Left kidney (tissue), 2 donors: Measurements from ENCODE around the gene PLEKHG4B. TPM values are rescaled to one million over a fixed set of nuclear protein-coding genes. Genes with fewer than 3 reads are reported as not detected.

Experiments
- DNase-seq: peaks from one replicate; pipeline ENCODE4 v3.0.0-alpha.2; 2013
- polyA plus RNA-seq: library from polyadenylated mRNA; unstranded; fragments of 120-200 nt; gene quantifications from one replicate; pipeline ENCODE4 v1.2.1, GENCODE V29; 2013; ENCODE audit not compliant: insufficient read length

The PLEKHG4B gene
- polyA plus RNA-seq, 1 donor: 15.0 TPM

DNA sequence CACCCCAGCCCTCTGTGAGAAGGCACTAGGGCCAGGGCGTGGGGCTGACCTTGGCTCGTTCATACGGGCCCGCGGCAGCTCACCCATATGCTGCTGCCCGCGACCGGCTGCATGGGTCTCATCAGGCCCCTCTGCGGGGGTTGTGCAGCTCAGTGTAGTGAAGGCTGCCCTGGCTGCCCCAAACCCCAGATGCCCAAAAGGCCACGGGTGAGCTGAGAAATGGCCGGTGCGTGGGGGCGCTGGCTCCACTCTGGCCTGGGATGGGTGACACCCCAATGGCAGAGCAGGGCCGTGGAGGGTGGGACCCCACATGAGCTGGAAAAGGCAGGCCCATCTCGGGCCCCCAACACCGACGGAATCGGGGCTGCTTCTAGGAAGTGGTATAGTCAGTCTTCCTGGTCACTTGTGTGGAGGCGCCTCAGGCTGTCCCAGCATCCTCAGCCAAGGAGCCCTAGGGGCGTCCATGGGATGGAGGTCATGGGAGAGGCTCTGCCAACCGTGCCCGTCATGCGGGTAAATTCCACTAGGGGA is 79.9 kb downstream of the PLEKHG4B start:
- DNase-seq: no peak

DNA sequence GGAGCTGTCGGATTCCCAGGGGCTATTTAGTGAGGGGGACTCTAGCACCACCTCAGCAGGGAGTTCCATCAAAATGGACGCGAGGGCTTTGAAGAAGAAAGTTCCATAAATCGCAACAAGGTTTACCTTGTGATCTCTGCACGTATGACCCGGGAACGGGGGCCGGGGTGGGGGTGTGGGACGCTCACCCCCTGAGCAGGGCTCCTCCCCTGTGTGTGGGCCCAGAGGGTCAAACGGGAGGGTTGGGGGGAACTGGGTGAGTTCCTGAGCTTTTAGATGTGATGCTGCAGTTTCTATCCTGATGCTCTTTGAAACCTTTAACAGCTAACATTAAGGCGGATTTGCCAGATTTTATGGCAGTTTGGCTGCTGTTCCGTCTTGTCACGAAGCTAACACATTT is 80.5 kb downstream of the PLEKHG4B start:
- no peak for DNase-seq

DNA sequence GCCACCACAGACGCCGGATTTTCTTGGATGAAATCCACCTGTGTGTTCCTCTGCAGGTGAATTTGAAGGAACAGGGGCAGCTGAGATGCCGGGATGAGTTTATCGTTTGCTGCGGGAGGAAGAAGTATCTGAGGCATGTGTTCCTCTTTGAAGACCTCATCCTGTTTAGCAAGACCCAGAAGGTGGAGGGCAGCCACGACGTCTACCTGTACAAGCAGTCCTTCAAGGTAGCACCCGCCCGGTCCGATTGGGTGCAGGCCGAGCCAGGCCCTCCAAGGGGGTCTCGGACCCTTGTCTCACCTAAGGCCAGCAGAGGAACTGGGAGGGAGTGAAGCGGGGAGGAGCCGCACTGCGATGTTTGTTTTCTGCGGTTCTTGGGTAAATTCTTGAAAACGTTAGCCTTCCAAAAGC is 80.9 kb downstream of the PLEKHG4B start:
- DNase-seq: no peak

DNA sequence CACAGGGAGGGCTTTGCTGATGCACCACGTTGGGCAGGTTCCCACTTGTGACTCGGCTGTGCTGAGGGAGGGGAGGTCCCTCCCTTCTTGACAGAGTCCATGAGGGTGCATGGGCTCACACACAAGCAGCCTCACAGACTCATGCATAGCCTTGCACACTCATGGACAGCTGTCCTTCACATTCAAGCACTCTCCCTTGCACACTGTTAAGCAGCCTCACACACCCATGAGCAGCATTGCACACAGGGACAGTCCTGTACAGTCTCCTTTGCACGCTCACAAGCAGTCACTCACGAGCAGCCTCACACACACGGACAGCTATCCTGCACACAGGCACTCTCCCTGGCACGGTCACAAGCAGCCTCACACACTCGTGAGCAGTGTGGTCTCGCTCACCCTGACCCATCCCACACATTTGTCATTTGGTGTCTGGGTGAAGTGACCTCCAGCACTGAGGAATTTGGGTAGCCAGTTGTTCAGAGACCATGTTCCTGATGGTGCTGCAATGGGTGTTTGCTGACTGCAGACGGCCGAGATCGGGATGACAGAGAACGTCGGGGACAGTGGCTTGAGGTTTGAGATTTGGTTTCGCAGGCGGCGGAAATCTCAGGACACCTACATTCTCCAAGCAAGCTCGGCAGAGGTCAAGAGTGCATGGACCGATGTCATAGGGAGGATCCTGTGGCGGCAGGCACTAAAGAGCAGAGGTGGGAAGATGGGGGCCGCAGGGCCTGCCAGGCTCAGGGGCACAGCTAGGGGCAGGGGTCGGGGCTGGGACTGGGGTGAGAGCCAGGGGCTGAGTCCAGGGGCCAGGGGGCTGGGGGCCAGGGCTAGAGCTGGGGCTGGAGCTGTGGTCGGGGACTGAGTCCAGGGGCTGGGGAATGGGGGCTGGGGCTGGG is 81.7 kb downstream of the PLEKHG4B start:
- no peak for DNase-seq

DNA sequence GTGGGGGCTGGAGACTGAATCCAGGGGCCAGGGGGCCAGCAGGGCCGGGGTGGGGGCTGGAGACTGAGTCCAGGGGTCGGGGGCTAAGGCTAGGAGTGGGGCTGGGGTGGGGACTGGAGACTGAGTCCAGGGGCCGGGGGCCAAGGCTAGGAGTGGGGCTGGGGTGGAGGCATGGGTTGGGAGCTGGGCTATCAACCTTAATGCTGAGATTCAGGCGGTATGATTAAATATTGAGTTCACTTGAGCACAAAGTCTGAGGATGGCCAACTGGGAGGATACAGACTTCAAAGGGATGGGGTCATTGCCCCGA is 82.3 kb downstream of the PLEKHG4B start:
- DNase-seq: no peak

DNA sequence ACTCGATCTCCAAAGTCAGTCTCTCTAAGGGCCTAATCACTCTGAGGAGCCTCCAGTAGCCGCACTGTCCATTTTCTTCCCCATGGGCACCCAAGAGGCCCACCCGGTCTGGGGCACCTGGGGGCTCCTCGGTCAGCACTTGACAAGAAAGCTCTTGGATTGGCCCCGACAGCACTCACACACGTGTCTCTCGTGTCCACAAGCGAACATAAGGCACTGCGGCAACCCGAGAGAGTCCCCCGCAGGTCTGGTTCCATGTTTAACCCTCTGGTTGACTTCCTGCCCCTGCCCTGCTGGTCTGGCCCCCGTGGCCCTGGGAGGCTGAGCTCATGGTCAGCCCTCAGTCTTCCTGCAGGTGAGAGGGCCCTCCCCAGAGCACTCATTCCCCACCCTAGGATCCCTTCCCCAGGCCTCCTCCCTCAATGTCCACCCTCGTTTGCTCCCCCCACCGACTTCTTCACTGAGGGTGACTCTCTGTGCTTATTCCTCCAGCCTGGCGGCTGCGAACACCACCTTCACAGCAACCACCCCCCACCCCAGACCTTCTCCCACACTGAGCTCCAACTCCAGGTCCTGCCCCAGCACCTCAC is 83.0 kb downstream of the PLEKHG4B start:
- DNase-seq: no peak

DNA sequence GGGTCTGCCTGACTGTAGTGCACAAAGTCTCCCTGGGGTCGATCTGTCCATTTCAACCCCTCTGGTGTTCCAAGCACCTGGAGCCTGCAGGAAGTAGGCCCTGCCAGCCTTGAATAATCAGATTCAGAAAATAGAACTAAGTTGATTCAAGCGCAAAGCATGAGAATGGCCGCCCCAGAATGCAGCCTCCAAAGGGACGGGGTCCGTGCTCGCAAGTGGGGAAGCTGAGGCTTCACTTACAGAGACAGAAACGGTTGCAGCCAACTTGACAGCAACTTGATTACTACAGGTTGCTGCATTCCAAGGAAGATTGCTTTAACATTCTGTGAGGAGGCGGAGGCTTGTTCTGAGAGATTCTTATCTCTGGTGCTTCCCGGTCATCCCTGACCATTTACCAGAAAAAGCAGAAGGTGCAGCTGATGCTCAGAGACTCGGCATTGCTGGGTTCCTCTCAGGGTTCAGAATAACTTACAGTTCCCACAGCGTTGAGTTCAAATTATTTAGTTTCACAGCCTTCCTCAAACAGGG is 84.4 kb downstream of the PLEKHG4B start:
- no peak for DNase-seq

DNA sequence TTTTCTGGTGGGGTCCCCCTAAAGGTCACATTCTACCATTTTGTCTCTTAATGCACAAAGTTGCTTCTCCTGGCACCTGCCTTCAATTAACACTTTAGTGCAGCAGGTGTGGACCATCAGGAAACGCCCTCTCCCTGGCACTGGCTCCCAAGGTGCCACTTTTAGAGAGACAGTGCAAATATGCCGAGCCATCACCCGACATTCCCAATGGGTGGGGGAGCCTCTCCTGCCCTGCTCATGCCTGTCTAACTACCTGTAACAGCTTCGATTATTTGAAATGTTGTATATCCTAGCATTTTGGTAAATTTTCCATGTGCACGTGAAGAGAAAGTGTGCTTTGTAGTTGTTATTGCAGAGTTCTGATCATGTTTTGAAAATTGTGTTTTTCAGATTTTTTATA is 86.1 kb downstream of the PLEKHG4B start:
- DNase-seq: no peak

DNA sequence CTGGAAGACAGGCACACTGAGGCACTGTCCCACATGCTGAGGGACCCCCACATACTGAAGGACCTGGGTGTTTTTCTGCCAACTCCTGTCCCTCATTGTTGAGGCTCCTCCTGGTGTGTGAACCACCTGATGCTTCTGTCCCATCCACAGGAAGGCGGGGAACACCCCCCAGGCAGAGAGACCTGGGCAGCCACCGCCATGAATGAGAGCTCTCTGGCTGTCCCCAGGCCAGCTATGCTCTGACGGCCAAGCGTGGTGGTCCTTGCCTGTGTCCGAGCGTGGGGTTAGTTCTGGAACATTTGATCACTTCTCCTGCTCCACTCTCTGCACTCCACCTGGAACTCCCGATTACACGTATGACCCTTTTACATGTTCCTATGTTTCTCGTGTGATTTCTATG is 87.4 kb downstream of the PLEKHG4B start:
- no peak for DNase-seq

DNA sequence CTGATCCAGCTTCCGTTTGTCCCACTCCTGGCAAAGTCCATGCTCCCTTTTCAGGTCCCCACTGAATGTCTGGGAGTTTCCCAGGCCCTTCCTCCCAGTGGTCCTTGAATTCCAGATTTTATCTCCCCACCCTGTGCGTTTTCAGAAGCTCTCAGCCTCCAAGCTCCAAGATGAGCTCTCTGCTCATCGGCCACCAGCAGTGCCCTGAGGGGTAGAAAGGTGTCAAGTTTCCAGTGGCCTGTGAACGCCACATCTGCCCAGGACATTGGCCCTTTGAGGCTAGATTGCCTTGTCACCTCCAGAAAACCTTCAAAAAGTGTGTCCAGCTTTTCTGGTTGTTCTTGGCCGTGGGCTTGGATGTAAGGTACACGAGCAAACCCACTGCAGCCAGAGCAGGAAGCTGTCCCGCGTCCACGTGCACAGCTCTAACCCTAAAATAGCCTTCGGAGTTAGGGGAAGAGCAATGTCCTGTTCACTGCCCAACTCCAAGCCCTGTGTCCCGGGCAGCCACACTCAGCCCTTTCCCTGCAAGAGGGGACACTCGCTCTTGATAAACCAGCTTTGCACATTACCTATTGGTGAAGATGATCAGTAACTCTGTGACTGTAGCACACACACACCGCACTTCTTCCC is 88.4 kb downstream of the PLEKHG4B start:
- no peak for DNase-seq

DNA sequence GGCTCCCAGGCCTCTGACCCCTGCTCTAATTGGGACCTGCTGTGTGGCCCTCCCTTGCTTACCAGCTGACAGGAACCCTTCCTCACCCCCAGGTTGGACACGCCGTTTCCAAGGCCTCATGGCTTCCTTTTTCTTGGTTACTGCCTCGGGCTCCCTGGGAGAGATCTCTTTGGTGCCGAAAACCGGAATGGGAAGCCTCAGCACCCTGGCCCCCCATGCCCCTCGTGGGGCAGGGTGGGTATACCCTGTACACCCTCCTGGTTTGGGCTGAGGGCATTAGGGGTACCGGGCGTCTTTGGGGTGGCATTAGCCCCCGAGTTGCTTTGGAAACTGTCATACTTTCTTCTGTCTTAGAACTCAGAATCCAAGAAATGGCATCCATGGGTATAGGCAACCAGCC is 89.2 kb downstream of the PLEKHG4B start:
- no peak for DNase-seq

DNA sequence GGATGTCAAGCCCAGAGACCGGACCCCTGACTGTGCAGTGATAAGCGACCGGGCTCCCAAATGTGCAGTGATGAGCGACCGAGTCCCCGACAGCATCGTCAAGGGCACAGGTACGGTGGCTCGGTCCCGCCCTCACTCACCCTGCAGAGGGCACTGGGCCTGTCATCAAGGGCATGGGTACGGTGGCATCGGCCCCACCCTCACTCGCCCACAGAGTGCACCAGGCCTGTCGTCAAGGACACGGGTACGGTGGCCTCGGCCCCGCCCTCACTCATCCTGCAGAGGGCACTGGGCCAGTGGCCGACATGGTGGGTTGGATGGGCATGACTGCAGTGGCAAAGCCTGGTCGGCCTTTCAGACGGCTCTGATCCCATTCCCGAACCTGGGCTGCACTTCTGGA is 89.6 kb downstream of the PLEKHG4B start:
- DNase-seq: no peak

DNA sequence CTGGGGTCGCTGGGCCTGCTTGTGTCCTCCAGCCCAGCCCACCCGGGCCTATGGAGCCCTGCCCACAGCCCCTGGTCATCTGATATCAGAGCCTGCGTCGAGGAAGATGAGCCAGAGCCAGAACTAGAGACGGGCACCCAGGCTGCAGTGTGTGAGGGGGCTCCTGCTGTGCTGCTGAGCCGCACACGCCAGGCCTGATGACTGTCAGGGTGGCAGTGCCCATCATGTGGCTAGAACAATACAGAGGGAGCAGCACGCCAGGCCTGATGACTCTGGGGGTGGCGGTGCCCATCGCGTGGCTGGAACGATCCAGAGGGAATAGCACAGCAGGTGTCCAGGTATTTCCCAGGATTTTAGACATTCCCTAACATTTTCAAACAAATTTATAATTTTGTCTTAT is 90.2 kb downstream of the PLEKHG4B start:
- no peak for DNase-seq

DNA sequence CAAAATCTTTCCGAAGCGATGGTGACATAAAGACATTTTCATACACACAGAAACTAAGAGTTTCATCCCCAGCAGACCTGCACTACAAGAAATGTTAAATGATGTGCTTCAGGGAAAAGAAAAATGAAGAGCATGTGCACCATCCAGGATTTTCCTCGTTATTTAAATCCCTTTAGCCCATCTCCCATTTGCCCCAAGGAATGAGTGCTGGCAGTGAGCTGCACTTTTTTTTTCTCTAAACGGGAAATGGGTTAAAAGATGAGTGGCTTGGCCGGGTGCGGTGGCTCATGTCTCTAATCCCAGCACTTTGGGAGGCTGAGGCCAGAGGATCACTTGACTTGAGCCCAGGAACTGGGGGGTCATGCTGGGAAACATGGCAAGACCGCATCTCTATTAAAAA is 92.5 kb downstream of the PLEKHG4B start:
- no peak for DNase-seq

DNA sequence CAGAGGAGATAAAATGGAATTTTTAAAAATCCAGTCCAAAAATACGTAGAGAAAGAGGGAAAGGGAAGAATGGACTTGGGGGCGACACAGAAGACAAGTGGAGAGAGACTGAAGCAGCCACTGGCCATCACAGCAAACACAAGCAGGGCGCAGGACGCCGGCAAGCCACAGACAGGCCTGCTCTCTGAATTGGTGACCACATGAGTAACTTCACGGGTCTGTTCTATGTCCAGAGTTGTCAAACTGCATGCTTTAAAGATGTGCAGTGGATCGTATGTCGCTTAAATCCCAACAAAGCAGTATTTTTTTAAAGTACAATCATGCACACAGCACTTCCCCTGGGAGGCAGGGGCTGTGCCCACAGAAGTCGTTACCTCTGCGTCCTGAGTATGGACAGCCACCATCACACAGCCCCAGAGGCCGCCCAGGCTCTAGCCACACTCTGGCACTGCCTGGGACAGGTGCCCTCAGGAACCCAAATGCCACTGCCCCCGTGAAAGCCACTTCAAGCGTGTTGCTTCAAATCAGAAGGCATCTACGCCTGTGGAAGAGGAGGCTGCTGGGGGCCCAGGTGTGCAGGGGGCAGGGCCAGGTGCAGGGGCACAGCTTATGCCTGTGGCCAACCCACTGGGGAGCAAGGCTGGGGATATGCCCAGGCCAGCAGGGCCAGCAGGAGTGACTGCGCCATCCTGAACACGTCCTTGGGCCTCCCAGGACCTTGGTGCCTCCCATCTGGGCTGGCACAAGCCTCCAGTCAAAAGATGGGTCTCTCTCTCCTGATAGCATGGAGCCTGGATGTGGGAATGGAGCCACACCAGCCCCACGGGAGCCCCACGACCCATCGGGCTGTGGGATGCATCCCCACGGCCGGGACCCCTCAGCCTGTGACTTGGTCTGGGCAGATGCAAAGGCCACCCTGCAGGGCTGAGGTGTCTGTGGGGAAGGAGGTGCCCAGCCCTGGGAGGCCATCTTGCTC is 93.4 kb downstream of the PLEKHG4B start:
- DNase-seq: no peak

DNA sequence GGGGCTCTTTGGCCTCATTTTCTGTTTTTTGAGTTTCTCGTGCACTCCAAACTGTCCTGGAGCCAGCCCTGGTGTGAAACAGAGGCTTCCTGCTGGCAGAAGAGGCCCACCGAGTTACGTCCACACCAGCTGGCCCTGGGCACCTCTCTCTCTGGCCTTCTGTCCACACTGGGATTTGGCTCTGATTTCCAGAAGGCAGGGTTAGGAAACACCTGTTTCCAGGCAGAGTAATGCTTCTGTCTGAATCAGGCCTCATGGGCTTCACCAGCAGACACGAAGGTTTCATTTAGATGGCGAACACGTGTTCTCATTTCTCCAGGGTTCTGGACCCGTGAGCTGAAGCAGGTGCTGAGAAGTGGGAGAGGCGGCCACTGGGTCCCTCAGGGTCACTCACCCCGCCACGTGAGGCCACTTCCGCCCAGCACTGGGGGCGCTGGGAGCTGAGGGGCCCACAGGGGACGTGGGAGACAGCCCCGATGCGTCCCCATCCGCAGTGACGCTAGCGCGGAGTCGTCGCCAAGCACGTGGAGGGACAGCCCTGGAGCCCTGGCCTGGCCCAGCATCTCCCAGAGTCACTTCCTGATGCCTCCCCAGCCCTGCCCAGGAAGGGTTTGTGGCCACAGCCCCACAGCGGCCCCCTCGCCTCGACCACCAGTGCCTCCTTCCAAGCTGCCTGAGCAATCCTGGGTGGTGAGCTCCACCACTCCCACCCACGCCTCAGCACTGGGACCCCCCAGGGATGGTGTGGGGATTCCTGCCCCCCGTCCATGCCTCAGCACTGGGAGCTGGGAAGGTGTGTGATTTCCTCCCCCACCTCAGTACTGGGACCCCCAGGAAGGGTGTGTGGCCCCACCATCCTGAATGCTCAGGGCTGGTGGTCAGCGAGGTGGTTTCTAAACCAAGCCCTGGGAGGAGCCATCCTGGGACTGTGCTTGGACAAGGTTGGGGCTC is 94.4 kb downstream of the PLEKHG4B start:
- DNase-seq: no peak

DNA sequence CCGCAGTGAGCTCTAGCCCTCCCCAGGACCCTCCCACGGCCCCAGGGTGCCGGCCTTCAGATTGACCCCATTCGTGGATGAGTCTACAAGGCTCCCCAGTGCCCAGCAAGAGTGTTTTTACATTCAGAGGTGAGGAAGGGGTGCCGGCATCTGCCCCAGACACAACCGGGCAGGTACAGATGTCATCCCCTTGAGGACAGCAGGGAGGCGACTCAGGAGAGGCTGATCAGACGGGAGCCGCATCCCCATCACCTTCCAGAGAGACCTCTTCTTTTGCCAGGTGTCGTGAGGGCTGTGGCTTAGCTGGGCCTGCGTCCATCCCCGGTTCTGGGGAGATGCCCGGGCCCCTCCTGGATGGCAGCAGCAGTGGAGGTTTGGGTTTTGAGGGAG is 95.1 kb downstream of the PLEKHG4B start:
- DNase-seq: no peak

DNA sequence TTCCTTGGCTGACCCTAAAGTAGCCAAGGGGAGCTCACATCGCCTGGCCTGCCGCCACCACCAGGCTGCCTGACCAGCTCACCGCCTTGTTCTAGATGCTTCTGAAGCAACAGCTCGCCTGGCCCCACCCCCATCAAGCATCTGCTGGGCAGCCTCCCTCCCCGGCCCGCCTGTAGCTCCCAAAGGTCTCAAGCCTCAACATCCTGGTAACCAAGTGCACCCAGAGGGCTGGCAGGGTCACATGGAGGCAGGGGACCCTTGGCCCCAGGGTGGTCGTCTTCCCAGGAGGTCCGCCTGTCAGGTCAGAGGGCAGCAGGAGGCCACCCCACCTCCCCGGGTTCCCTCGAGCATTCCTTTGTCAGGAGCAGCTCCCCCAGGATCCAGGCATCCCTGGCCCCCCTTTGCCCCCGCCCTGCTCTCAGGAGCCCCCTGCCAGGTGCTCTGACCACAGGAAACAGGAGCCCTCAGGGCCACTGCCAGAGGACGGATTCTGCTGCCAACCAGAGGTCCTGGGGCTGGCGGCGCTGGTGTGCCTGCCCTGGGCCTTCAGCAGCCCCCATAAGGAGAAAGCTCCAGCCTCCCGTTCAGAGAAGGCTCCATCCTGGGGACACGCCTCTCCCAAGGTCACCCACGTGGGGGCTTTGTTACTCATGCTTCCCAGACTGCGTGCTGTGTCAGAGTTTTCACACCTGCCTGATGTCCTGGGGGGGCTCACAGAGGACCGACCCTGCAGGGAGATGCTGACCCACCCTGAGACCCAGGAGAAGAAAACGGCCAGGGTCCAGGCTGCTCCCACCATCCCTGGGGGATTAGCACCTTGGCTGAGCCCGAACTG is 95.9 kb downstream of the PLEKHG4B start:
- DNase-seq: no peak
